ENCODE results near the gene RBM10.

DNA sequence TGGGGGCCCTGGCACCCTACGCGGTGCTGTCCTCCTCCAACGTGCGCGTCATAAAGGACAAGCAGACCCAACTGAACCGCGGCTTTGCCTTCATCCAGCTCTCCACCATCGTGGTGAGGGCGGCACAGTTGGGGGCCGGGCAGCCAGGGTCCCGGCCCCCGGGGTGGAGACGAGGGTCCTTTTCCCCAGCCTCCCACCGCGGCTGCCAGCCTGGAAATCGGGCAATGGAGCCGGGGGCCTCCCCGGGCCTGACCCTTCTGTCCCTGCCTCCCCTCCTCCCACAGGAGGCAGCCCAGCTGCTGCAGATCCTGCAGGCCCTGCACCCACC is 34.9 kb downstream of the RBM10 start:
- TF ChIP-seq, protein P1, sequence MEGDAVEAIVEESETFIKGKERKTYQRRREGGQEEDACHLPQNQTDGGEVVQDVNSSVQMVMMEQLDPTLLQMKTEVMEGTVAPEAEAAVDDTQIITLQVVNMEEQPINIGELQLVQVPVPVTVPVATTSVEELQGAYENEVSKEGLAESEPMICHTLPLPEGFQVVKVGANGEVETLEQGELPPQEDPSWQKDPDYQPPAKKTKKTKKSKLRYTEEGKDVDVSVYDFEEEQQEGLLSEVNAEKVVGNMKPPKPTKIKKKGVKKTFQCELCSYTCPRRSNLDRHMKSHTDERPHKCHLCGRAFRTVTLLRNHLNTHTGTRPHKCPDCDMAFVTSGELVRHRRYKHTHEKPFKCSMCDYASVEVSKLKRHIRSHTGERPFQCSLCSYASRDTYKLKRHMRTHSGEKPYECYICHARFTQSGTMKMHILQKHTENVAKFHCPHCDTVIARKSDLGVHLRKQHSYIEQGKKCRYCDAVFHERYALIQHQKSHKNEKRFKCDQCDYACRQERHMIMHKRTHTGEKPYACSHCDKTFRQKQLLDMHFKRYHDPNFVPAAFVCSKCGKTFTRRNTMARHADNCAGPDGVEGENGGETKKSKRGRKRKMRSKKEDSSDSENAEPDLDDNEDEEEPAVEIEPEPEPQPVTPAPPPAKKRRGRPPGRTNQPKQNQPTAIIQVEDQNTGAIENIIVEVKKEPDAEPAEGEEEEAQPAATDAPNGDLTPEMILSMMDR (IDR thresholded peaks at IDR 0.05) = no peak
- no peak for TF ChIP-seq POLR2A (IDR thresholded peaks at IDR 0.05; ENCODE audit: low read depth)
